Brain microvascular endothelial cell (primary cell): ENCODE data around the gene NFKB1.

Experiments
- DNase-seq: peaks from one replicate; pipeline ENCODE4 v3.0.0-alpha.2; 2020
- H3K27ac ChIP-seq: fragments of 250-450 bp; sonication (Bioruptor Pico); 2 replicates; pipeline ENCODE4 v1.5.1; 2020; ENCODE audit warnings: mild to moderate bottlenecking, moderate library complexity
- H3K27me3 ChIP-seq: fragments of 250-450 bp; sonication (Bioruptor Pico); replicated peaks from 2 replicates; pipeline ENCODE4 v1.5.1; 2020; ENCODE audit warnings: mild to moderate bottlenecking
- H3K36me3 ChIP-seq: fragments of 250-450 bp; sonication (Bioruptor Pico); replicated peaks from 2 replicates; pipeline ENCODE4 v1.5.1; 2020; ENCODE audit warnings: mild to moderate bottlenecking
- H3K4me3 ChIP-seq: 2 replicates; pipeline ENCODE4 v1.5.1; 2011; ENCODE audit warnings: low read depth, mild to moderate bottlenecking, control low read depth, low read length, moderate library complexity
- in situ Hi-C: cut with HindIII; loops from 2 replicates; pipeline ENCODE4 v1.10.0; 2017; ENCODE audit warnings: low sequenced_read_pairs, low pct_ligation_motif_present
- TF ChIP-seq, protein P1 (sequence below): IDR thresholded peaks from 2 replicates; pipeline ENCODE4 v1.5.1; 2011; ENCODE audit warnings: low read depth, mild to moderate bottlenecking, moderate library complexity, low read length, control low read depth, inconsistent platforms; ENCODE audit errors: missing control alignments

NFKB1 gene

DNA sequence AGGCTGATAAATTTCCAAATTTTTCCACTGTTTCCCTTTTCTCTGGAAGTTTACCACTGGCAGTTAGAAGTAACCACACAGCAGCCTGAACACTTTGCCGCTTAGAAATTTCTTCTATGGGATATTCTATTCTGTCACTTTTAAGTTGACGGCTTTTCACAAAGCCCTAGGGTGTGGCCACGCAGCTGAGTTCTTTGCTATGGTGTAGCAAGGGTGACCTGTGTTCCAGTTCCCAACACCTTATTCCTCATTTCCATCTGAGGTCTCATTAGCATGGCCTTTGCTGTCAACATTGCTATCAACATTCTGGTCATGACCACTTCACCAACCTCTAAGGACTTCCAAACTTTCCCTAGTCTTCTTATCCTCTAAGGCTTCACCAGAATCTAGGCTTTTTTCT lies 45.4 kb upstream of the NFKB1 start:
- Histone ChIP-seq H3K36me3 (no peaks in the 10 kb centered on the region), H3K27me3 (peaks cover 2% of the 10 kb centered on the region), H3K27ac (no peak overlapping the region), H3K4me3 (no peak overlapping the region)
- in situ Hi-C loops = no loop called here
- no peak for DNase-seq
- TF ChIP-seq, protein P1, sequence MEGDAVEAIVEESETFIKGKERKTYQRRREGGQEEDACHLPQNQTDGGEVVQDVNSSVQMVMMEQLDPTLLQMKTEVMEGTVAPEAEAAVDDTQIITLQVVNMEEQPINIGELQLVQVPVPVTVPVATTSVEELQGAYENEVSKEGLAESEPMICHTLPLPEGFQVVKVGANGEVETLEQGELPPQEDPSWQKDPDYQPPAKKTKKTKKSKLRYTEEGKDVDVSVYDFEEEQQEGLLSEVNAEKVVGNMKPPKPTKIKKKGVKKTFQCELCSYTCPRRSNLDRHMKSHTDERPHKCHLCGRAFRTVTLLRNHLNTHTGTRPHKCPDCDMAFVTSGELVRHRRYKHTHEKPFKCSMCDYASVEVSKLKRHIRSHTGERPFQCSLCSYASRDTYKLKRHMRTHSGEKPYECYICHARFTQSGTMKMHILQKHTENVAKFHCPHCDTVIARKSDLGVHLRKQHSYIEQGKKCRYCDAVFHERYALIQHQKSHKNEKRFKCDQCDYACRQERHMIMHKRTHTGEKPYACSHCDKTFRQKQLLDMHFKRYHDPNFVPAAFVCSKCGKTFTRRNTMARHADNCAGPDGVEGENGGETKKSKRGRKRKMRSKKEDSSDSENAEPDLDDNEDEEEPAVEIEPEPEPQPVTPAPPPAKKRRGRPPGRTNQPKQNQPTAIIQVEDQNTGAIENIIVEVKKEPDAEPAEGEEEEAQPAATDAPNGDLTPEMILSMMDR = no peak

DNA sequence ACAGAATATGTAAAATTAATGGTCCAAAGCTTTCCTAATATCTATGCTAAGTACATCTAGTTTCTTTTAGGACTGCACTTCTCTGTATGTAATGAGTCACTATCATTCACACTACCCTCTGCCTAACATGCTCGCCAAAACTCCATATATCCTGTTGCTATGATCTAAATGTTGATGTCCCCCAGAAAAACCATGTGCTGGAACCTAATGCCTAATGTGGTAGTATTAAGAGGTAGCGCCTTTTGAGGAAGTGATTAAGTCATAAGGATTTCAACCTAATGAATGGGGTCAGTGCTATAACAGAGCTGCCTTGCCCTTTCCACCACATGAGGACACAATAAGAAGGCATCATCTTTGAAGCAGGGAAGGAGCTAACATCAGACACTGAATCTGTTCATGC lies 34.9 kb upstream of the NFKB1 start:
- H3K27me3 ChIP-seq = no peaks in the 10 kb centered on the region
- H3K27ac ChIP-seq = no peak overlapping the region
- peak; percentile 29 for DNase-seq
- in situ Hi-C loops = no loop called here
- no peaks in the 10 kb centered on the region for H3K36me3 ChIP-seq
- TF ChIP-seq, protein P1 = no peak
- no peak overlapping the region for H3K4me3 ChIP-seq

DNA sequence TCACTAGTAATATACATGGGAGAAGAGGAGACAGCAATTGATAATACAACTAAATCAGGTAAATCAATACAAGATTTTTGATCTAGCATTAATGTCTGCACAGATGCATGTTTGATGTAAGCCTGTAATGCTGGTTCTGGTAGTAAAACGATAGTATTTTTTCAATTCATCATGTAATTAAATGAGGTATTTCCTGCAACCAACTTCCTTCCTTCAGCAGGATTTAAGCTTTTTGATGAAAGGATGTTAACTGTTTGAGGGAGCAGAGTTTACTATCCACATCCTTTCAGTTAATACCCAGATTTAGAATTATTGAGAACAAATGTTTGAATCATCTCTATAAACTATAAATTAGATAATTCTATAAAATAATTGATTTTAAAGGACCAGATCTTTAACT lies 31.4 kb upstream of the NFKB1 start:
- TF ChIP-seq, protein P1 = no peak
- Histone ChIP-seq H3K27me3 (no peaks in the 10 kb centered on the region), H3K27ac (no peak overlapping the region), H3K4me3 (no peak overlapping the region), H3K36me3 (no peaks in the 10 kb centered on the region)
- DNase-seq = no peak
- in situ Hi-C loops = no loop called here

DNA sequence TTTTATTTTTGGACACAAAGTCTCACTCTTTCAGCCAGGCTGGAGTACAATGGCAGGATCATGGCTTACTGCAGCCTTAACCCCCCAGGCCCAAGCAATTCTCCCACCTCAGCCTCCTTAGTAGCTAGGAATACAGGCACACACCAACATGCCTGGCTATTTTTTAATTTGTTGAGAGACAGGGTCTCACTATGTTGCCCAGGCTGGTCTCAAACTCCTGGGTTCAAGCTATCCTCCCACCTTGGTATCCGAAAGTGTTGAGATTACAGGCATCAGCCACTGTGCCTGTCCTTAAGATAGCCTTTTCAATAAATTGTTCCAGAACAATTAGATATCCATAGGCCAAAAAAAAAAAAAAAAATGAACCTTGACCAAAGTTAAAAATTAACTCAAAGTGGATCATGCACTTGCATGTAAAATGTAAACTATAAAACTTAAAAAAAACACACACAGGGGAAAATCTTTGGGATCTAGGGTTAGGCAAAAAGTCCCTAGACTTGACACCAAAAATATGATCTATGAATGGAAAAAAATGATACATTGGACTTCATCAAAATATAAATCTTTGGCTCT lies 28.6 kb upstream of the NFKB1 start:
- Histone ChIP-seq H3K27ac (no peak overlapping the region), H3K36me3 (no peaks in the 10 kb centered on the region), H3K4me3 (no peak overlapping the region), H3K27me3 (no peaks in the 10 kb centered on the region)
- in situ Hi-C loops = no loop called here
- no peak for DNase-seq
- TF ChIP-seq, protein P1 = no peak

DNA sequence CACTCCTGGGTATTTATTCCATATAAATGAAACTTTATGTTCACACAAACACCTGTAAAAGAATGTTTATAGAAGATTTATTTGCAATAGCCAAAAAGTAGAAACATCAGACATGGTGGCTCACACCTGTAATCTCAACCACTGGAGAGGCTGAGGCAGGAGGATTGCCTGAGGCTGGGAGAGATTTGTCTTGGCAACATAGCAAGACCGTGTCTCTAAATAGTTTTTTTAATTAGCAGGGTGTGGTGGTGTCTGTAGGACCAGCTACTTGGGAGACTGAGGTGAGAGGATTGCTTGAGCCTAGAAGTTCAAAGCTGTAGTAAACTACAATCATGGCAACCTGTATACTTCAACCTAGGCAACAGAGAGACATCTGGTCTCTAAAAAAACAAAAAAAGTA lies 27.7 kb upstream of the NFKB1 start:
- no peaks in the 10 kb centered on the region for H3K36me3 ChIP-seq
- no peak overlapping the region for H3K27ac ChIP-seq
- no peaks in the 10 kb centered on the region for H3K27me3 ChIP-seq
- in situ Hi-C loops = no loop called here
- TF ChIP-seq, protein P1 = no peak
- no peak overlapping the region for H3K4me3 ChIP-seq
- no peak for DNase-seq

DNA sequence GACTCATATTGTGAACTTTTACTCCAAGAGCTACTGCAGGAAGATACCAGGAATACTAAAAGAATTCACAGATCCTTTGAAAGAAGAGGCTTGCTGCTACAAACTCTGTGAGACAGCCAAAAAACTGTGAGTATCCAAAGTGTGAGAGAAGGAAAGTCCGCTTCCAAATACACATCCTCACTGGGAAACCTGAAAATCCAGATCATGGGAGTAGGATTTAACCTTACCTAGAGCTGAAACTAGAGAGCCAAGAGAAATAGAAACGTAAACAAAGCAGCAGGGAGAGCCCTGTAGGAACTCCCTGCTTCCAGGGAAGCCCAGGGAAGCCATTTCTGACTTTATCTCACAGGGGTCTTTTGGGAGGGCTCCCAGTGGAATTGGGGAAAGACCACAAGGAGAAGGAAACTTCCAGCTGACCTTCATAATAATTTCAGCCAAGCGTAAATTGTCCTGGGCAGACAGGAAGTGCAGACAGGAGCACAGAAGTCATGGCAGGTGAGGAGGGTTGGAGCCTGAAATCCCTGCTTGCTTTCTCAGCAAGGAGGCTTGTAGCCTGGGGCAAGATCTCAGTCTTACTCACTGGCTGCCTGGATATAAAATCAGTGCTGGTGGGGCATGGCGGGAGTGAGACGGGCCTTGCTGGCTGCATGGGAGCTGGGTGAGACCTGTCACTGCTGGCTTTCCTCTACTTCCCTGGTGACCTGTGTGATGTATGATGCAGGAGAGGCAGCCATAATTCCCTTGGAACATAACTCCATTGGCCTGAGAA lies 26.2 kb upstream of the NFKB1 start:
- in situ Hi-C loops = no loop called here
- DNase-seq = no peak
- Histone ChIP-seq H3K27ac (no peak overlapping the region), H3K36me3 (no peaks in the 10 kb centered on the region), H3K27me3 (no peaks in the 10 kb centered on the region), H3K4me3 (no peak overlapping the region)
- TF ChIP-seq, protein P1 = no peak
